Esophagus squamous epithelium (tissue), 5 donors: ENCODE data around the gene AREL1. TPM values are rescaled to one million over a fixed set of nuclear protein-coding genes. Genes with fewer than 3 reads are reported as not detected.

ENCODE experiments used
- DNase-seq: peaks from one replicate; lab custom pipeline; 2025; lab: John Stamatoyannopoulos, UW
- H3K27ac ChIP-seq, 4 donors: fragments of 200-600 bp; sonication (generic); one replicate each; pipeline ENCODE4 v1.5.1; 2016 to 2019; ENCODE audit warnings: mild to moderate bottlenecking in 1 of 4
- H3K27me3 ChIP-seq, 4 donors: fragments of 200-600 bp; sonication (generic); 1 replicate in 3 of 4; 2 replicates in 1 of 4; pipeline versions ENCODE4 v1.5.1 to v1.6.0; 2017 to 2021; ENCODE audit warnings: antibody characterized with exemption in 1 of 4
- H3K36me3 ChIP-seq, 3 donors: fragments of 200-600 bp; sonication (generic); one replicate each; pipeline ENCODE4 v1.5.1; 2016 to 2019
- H3K4me1 ChIP-seq, 3 donors: fragments of 200-600 bp; sonication (generic); one replicate each; pipeline ENCODE4 v1.5.1; 2017 to 2019
- H3K4me3 ChIP-seq, 4 donors: fragments of 200-600 bp; sonication (generic); 1 replicate in 3 of 4; 2 replicates in 1 of 4; pipeline ENCODE4 v1.5.1; 2016 to 2019; ENCODE audit warnings: mild to moderate bottlenecking in 2 of 4, moderate library complexity in 1 of 4
- H3K9me3 ChIP-seq, 3 donors: fragments of 200-600 bp; sonication (generic); one replicate each; pipeline ENCODE4 v1.5.1; 2016 to 2019
- POLR2A ChIP-seq, 4 donors: fragments of 450-650 bp; IDR thresholded peaks; one replicate each; pipeline ENCODE4 v1.6.1; 2017; ENCODE audit warnings: antibody characterized with exemption in 4 of 4, mild to moderate bottlenecking in 4 of 4, moderate library complexity in 3 of 4
- WGBS, 2 donors: methylation state at CpG; one replicate each; pipeline ENCODE4 v1.1.5; 2018; 5-methylcytosine and 5-hydroxymethylcytosine counted together
- intact Hi-C: fragments of 100-400 bp; cut with DNase I; formaldehyde crosslinking; loops from one replicate; pipeline ENCODE4 v1.15.0; 2022
- total RNA-seq, 4 donors: library from RNA; depleted of rRNA; stranded (reverse); fragments of >200 nt; gene quantifications; one replicate each; pipeline ENCODE4 v1.1.0, GENCODE V29; 2016
- TF ChIP-seq, protein P1 (sequence below), 6 experiments: fragments of 450-650 bp in 4 of 6; fragments of 200-600 bp in 2 of 6; sonication (generic) in 2 of 6; IDR thresholded peaks; one replicate each; pipeline ENCODE4 v1.5.1; 2016 to 2019; ENCODE audit warnings: antibody characterized with exemption in 6 of 6, mild to moderate bottlenecking in 4 of 6, moderate library complexity in 4 of 6
- donor health status: DM: yes; HTN: yes; CAD: no.

AREL1 gene
- total RNA-seq, 4 donors from 2014 or later: 17.0 to 21.6 (median 19.8) TPM

DNA sequence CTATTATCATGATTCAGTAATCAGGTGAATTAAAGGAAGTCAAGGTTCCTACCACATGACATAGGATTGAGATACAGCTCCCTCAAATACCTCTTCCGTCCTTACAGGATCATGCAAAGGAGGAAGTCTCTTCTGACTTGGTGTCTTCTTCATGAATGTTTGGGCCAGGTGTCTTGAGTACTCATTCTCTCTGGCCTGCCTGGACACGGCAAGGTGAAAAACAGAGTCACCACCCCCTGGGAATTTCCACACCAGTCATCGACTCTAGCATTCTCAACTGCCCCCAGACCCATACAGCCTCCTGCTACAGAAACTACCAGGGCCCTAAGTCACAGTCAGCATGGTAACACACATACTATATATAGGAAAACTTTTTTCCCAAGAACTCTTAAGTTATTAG lies 55.9 kb downstream of the AREL1 start:
- TF ChIP-seq POLR2A (IDR thresholded peaks at IDR 0.05): no peak
- TF ChIP-seq, protein P1, sequence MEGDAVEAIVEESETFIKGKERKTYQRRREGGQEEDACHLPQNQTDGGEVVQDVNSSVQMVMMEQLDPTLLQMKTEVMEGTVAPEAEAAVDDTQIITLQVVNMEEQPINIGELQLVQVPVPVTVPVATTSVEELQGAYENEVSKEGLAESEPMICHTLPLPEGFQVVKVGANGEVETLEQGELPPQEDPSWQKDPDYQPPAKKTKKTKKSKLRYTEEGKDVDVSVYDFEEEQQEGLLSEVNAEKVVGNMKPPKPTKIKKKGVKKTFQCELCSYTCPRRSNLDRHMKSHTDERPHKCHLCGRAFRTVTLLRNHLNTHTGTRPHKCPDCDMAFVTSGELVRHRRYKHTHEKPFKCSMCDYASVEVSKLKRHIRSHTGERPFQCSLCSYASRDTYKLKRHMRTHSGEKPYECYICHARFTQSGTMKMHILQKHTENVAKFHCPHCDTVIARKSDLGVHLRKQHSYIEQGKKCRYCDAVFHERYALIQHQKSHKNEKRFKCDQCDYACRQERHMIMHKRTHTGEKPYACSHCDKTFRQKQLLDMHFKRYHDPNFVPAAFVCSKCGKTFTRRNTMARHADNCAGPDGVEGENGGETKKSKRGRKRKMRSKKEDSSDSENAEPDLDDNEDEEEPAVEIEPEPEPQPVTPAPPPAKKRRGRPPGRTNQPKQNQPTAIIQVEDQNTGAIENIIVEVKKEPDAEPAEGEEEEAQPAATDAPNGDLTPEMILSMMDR (IDR thresholded peaks at IDR 0.05): no peak
- H3K27me3 ChIP-seq: no peaks in the 10 kb centered on the region
- H3K27ac ChIP-seq: no peak overlapping the region
- H3K4me3 ChIP-seq: no peak overlapping the region
- WGBS, 2 donors: 69 to 75% methylated on average over 3 of the region's 3 CpGs
- DNase-seq: no peak
- H3K9me3 ChIP-seq: no peaks in the 10 kb centered on the region
- intact Hi-C loops: no loop called here
- peaks cover 0 to 33% (median 5%) of the 10 kb centered on the region in 3 donors for H3K4me1 ChIP-seq
- peaks cover 0 to 38% (median 0%) of the 10 kb centered on the region in 3 donors for H3K36me3 ChIP-seq

DNA sequence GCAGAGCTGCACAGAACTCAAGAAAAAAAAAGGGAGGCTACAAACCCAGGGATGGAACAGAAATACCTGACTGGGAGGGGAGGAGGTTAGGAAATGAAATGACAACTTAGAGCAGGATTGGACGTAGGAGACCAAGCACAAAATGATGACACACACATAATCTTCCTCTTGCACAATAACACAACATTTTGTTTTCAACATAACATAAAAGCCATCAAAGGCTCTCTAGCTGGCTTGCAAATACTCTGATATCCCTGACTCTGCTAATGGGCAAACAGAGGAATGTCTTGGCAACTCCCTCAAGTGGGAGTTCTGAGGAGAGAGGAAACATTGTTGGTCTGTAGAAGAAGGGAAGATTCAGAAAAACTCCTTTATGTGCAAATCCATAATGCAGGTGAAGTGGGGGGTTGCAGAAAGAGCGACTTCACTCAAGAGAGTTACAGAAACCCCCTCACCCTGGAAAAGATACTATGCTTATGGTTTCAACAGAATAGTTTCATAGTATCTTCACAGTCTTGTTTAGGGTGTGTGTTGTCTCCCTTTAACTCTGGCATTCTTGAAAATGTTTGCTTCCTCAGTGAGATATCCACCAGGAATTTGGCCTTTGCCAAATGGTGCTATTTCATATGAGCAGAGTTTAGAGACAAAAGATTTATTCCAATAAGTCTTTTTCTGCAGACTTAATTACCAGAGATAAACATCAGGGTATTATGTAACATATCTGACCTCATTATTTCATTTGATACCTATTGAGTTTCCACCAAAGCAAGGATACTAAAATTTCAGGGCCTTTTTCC lies 57.1 kb downstream of the AREL1 start:
- 61 to 66% methylated on average over 2 of the region's 2 CpGs for WGBS, 2 donors
- H3K4me1 ChIP-seq: peaks cover 0 to 30% (median 5%) of the 10 kb centered on the region in 3 donors
- no peaks in the 10 kb centered on the region for H3K9me3 ChIP-seq
- no peaks in the 10 kb centered on the region for H3K27me3 ChIP-seq
- intact Hi-C loops: no loop called here
- TF ChIP-seq POLR2A (IDR thresholded peaks at IDR 0.05): no peak
- TF ChIP-seq, protein P1 (IDR thresholded peaks at IDR 0.05): no peak
- DNase-seq: no peak
- H3K4me3 ChIP-seq: no peak overlapping the region
- H3K36me3 ChIP-seq: peaks cover 0 to 27% (median 0%) of the 10 kb centered on the region in 3 donors
- peak overlapping the region in 3 of 4 donors; percentile 30 to 68 (median 43) for H3K27ac ChIP-seq

DNA sequence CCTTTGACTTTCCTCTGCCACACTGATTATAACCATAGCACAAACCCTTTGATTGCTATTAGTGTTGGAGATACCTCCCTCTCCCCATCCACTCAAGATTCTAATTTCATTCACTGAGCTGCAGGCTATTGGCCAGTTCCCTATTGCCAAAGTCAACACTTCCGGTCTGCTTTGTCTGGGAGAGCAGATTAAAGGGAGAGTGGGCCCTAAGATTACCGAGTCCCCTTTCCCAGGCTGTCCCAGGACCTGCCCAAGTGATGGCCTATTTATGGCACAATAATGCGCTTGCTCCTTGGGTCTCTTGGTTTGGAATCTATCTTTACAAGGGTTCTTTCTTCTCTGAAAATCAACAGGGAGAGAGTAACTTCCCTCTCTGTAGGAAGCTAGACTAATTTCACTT lies 57.9 kb downstream of the AREL1 start:
- Histone ChIP-seq H3K27me3 (no peaks in the 10 kb centered on the region), H3K9me3 (no peaks in the 10 kb centered on the region), H3K4me3 (no peak overlapping the region), H3K4me1 (peaks cover 0 to 34% (median 5%) of the 10 kb centered on the region in 3 donors), H3K36me3 (peaks cover 0 to 18% (median 0%) of the 10 kb centered on the region in 3 donors), H3K27ac (peak overlapping the region in 2 of 4 donors; percentile 43 to 68)
- WGBS, 2 donors: 83% methylated on average over 3 of the region's 3 CpGs
- TF ChIP-seq, protein P1 (IDR thresholded peaks at IDR 0.05): no peak
- TF ChIP-seq POLR2A (IDR thresholded peaks at IDR 0.05): no peak
- intact Hi-C loops: no loop called here
- no peak for DNase-seq

DNA sequence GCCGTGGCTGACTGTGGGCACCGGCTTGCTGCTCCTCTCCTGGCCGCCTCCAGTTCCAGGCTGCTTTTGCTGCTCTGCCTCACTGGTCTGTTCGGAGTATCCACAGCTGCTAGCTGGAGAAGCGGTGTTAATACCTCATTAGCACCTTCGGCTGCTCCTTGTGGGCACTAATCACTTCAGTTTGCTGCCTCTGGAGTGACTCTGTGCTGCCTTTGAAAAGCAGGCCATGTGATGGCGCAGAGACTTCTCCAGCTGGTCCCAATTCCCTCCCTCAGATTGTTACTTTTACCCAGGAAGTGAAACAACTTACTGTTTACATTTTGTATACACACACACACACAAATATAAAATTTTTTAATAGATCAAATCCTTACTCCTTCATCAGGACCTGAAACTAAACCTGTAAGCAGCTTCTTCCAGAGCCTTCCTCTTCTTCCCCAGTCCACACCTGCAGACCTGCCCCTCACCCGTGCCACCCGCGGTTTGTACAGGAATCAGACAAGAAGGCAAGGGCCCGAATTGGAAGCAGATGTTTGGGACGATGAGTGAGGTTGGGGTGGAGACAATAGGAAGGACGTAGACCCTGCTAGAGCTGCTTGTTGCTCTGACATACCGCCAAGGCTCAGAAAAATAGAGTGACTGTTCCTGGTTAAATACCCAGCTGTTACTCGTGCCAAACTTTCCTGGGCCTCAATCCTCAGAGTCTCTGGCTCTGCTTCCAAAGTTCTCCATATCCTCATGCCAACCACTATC lies 59.3 kb downstream of the AREL1 start:
- H3K27me3 ChIP-seq: no peaks in the 10 kb centered on the region
- intact Hi-C loops: no loop called here
- no peak for DNase-seq

More for the DNA sequence above, 59.3 kb downstream of the AREL1 start:
- WGBS, 2 donors: 86 to 88% methylated on average over 13 to 15 of the region's 15 CpGs
- no peak overlapping the region for H3K4me3 ChIP-seq
- no peaks in the 10 kb centered on the region for H3K9me3 ChIP-seq
- H3K36me3 ChIP-seq: peaks cover 0 to 18% (median 0%) of the 10 kb centered on the region in 3 donors
- H3K27ac ChIP-seq: peak overlapping the region in 1 of 4 donors; percentile 5
- peaks cover 2 to 47% (median 19%) of the 10 kb centered on the region in 3 donors for H3K4me1 ChIP-seq
- TF ChIP-seq, protein P1 (IDR thresholded peaks at IDR 0.05): no peak
- TF ChIP-seq POLR2A (IDR thresholded peaks at IDR 0.05): no peak
